GM12878 (cell line): Measurements from ENCODE around the gene RTF1. TPM values are rescaled to one million over a fixed set of nuclear protein-coding genes. Genes with fewer than 3 reads are reported as not detected.

Experiments
- ATAC-seq: fragments of 200-7000 bp; cut with Tn5 transposase; 3 replicates; pipeline ENCODE4 v1.9.1; 2020; ENCODE audit warnings: mild to moderate bottlenecking, moderate library complexity
- BruUV-seq: library from RNA; stranded (reverse); fragments of 400-500 nt; replicated peaks from 2 replicates; lab custom pipeline; 2021; lab: Mats Ljungman, UMichigan
- CTCF ChIA-PET: fragments of 300-600 bp; sonication (Branson Sonifier 250); formaldehyde crosslinking; extraction: SDS; loops from one replicate; lab custom pipeline; 2021; ENCODE audit warnings: inconsistent platforms; lab: Yijun Ruan, JAX
- POLR2A ChIA-PET: fragments of 350-600 bp; formaldehyde crosslinking; extraction: SDS; loops from one replicate; lab custom pipeline; 2021; ENCODE audit warnings: inconsistent platforms; lab: Charles Lee
- RAD21 ChIA-PET: fragments of 300-600 bp; sonication (Branson Sonifier 250); formaldehyde crosslinking; loops from one replicate; lab custom pipeline; 2023; ENCODE audit warnings: antibody characterized with exemption; ENCODE audit not compliant: unreplicated experiment; lab: Charles Lee
- SMC1A ChIA-PET: fragments of 300-600 bp; sonication (Branson Sonifier 250); formaldehyde crosslinking; loops from one replicate; lab custom pipeline; 2023; ENCODE audit not compliant: unreplicated experiment, uncharacterized antibody; lab: Charles Lee
- DNase-seq: peaks from one replicate; pipeline ENCODE4 v3.0.0-alpha.2; 2011; ENCODE audit warnings: low read depth, low spot score
- FAIRE-seq: peaks from 3 replicates; lab custom pipeline; 2011; peaks lifted over from hg19 to GRCh38; lab: Jason Lieb, UNC
- H2AFZ ChIP-seq: 2 replicates; pipeline ENCODE4 v1.6.0; 2011; ENCODE audit warnings: low read depth, low read length, control low read depth; ENCODE audit not compliant: control insufficient read depth
- H3K27ac ChIP-seq: 2 replicates; pipeline ENCODE4 v1.5.1; 2011; ENCODE audit warnings: control low read depth; ENCODE audit not compliant: control insufficient read depth, insufficient read depth
- H3K27me3 ChIP-seq, 2 experiments: replicated peaks in 1 of 2; 2 replicates each; pipeline versions ENCODE4 v1.6.0 to v1.6.1; 2011; ENCODE audit warnings: low read length in 1 of 2; ENCODE audit not compliant: control insufficient read depth in 2 of 2, insufficient read depth in 2 of 2
- H3K36me3 ChIP-seq, 2 experiments: 2 replicates each; pipeline ENCODE4 v1.5.1; 2011; ENCODE audit warnings: low read length in 1 of 2; ENCODE audit not compliant: control insufficient read depth in 2 of 2, insufficient read depth in 2 of 2
- H3K4me1 ChIP-seq: 2 replicates; pipeline ENCODE4 v1.6.1; 2011; ENCODE audit warnings: mild to moderate bottlenecking, low read length, moderate library complexity, mixed read lengths; ENCODE audit not compliant: control insufficient read depth, insufficient read depth
- H3K4me2 ChIP-seq: 2 replicates; pipeline ENCODE4 v1.6.0; 2011; ENCODE audit warnings: control low read depth; ENCODE audit not compliant: control insufficient read depth, insufficient read depth
- H3K4me3 ChIP-seq: fragments of 200-600 bp; sonication (generic); 2 replicates; pipeline ENCODE4 v1.5.1; 2016
- H3K79me2 ChIP-seq: 2 replicates; pipeline ENCODE4 v1.6.0; 2011; ENCODE audit warnings: low read length; ENCODE audit not compliant: control insufficient read depth, insufficient read depth
- H3K9ac ChIP-seq: 2 replicates; pipeline ENCODE4 v1.8.0; 2011; ENCODE audit warnings: low read length, control low read depth, mixed read lengths; ENCODE audit not compliant: control insufficient read depth, insufficient read depth
- H3K9me3 ChIP-seq: replicated peaks from 3 replicates; pipeline ENCODE4 v1.5.1; 2011; ENCODE audit warnings: mild to moderate bottlenecking, low read length; ENCODE audit not compliant: control insufficient read depth, insufficient read depth
- H4K20me1 ChIP-seq: 2 replicates; pipeline ENCODE4 v1.6.0; 2011; ENCODE audit not compliant: control insufficient read depth, insufficient read depth
- BMI1 ChIP-seq: fragments of 450-650 bp; IDR thresholded peaks from 2 replicates; pipeline ENCODE4 v1.6.1; 2016; ENCODE audit warnings: mild to moderate bottlenecking, moderate library complexity, borderline replicate concordance
- CREB1 ChIP-seq: IDR thresholded peaks from 2 replicates; pipeline ENCODE4 v1.6.1; 2012; ENCODE audit warnings: low read depth, mild to moderate bottlenecking, inconsistent platforms
- CREM ChIP-seq: IDR thresholded peaks from 2 replicates; pipeline ENCODE4 v1.6.1; 2014; ENCODE audit warnings: antibody characterized with exemption, low read depth
- CUX1 ChIP-seq: IDR thresholded peaks from 2 replicates; pipeline ENCODE4 v1.6.1; 2012; ENCODE audit warnings: improper control_type of control experiment, low read depth, low read length; ENCODE audit not compliant: insufficient replicate concordance
- HSF1 ChIP-seq: fragments of 150-350 bp; IDR thresholded peaks from 2 replicates; pipeline ENCODE4 v1.6.1; 2014; ENCODE audit warnings: mild to moderate bottlenecking, low read depth, low read length
- JUND ChIP-seq: IDR thresholded peaks from 2 replicates; pipeline ENCODE4 v1.6.1; 2012; ENCODE audit warnings: low read depth, mild to moderate bottlenecking, low read length, improper control_type of control experiment, moderate library complexity
- SMARCA5 ChIP-seq: fragments of 450-650 bp; IDR thresholded peaks from 2 replicates; pipeline ENCODE4 v1.6.1; 2017; ENCODE audit warnings: mild to moderate bottlenecking
- SP1 ChIP-seq: IDR thresholded peaks from one replicate; pipeline ENCODE4 v1.6.1; 2011; ENCODE audit warnings: low read depth, low read length
- TCF7 ChIP-seq: IDR thresholded peaks from 2 replicates; pipeline ENCODE4 v1.6.1; 2014; ENCODE audit warnings: antibody characterized with exemption, borderline replicate concordance
- YY1 ChIP-seq: IDR thresholded peaks from 2 replicates; pipeline ENCODE4 v1.6.1; 2011; ENCODE audit warnings: low read depth, mild to moderate bottlenecking, low read length
- ZNF207 ChIP-seq: fragments of 450-650 bp; IDR thresholded peaks from 2 replicates; pipeline ENCODE4 v1.6.1; 2014; ENCODE audit warnings: antibody characterized with exemption, mild to moderate bottlenecking, borderline replicate concordance
- WGBS: methylation state at CpG from one replicate; pipeline ENCODE4 v1.1.6; 2016; ENCODE audit warnings: low lambda C conversion rate; ENCODE audit not compliant: insufficient replicate concordance, insufficient coverage; ENCODE audit errors: missing lambda C conversion rate; 5-methylcytosine and 5-hydroxymethylcytosine counted together
- in situ Hi-C: fragments of 300-500 bp; cut with MboI; formaldehyde crosslinking; loops from 9 replicates; pipeline ENCODE4 v1.14.3; 2018; ENCODE audit warnings: mixed read lengths
- intact Hi-C: fragments of 100-400 bp; cut with micrococcal nuclease; formaldehyde crosslinking; loops from one replicate; pipeline ENCODE4 v1.14.2; 2022; ENCODE audit not compliant: unreplicated experiment
- polyA plus RNA-seq, 11 experiments: library from polyadenylated mRNA; depleted of rRNA in 4 of 11; unstranded in 6 of 11; stranded (reverse) in 5 of 11; fragments of >200 nt; fragmentation: Nextera tagmentation in 4 of 11; fragmentation: Illumina TruSeq in 1 of 11; extraction: Ambion mirVana in 4 of 11; extraction: Trizol in 1 of 11; gene quantifications; 1 replicate in 1 of 11; 2 replicates in 10 of 11; pipeline versions ENCODE4 v1.2.1 to v1.2.3, GENCODE V29; 2011 to 2016; ENCODE audit warnings: inconsistent platforms in 2 of 11, missing spikeins in 2 of 11, low read depth in 1 of 11
- total RNA-seq, 4 experiments: library from RNA; depleted of rRNA in 3 of 4; stranded (reverse); fragments of >200 nt in 3 of 4; fragmentation: Illumina TruSeq in 1 of 4; extraction: Trizol in 1 of 4; gene quantifications; 2 replicates each; pipeline versions ENCODE4 v1.2.1 to v1.2.3, GENCODE V29; 2013 to 2021

The RTF1 gene
- total and polyA plus RNA-seq, 10 of the 15 experiments (the other 5 are each of a cell fraction or from before 2014, with no cell fraction given), result 7.2 to 67.9 (median 32.3) TPM

DNA sequence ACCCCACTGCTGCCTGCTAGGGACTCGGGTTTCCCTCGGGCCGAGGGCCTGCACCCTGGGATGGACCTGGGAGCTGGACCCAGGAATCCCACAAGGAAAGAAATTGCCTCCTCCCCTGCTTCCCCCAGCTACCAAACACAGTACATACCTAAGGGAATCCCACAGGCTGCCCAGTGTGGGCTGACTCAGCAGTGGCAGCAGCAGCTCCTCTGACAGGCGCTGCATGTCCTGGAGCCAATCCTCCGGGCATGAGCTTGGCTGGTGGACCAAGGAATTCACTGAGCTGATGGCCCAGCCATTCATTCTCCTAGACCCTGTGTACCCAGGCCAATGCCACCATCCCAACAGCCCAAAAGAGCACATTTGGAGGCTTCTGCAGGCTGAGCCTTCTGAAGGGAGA lies 106.2 kb downstream of the RTF1 start:
- Histone ChIP-seq H3K4me1 (no peaks in the 10 kb centered on the region), H3K4me3 (no peak overlapping the region), H3K4me2 (no peak overlapping the region), H3K27me3 (no peaks in the 10 kb centered on the region), H3K27ac (no peak overlapping the region), H4K20me1 (no peaks in the 10 kb centered on the region), H3K9me3 (no peaks in the 10 kb centered on the region), H2AFZ (no peak overlapping the region), H3K79me2 (no peaks in the 10 kb centered on the region), H3K36me3 (peaks cover 0 to 6% of the 10 kb centered on the region in 2 experiments; a peak in 2 of 4 replicates), H3K9ac (no peak overlapping the region)
- RAD21 ChIA-PET, result no interaction called here
- CTCF ChIA-PET, result interaction anchor here (0.9 to 1.0 kb wide), 2 partner anchors 34 to 80 kb away, joined by 3 to 4 read pairs; no protein-coding TSS in a partner anchor
- POLR2A ChIA-PET, result no interaction called here
- no peak for DNase-seq
- SMC1A ChIA-PET, result no interaction called here
- in situ Hi-C loops (no loop called here), intact Hi-C loops (no loop called here)
- no peak for ATAC-seq
- FAIRE-seq, result no peak
- BruUV-seq, result no TSS peak
- 100% methylated on average over 5 of the region's 5 CpGs for WGBS
- TF ChIP-seq SMARCA5, result no peak

DNA sequence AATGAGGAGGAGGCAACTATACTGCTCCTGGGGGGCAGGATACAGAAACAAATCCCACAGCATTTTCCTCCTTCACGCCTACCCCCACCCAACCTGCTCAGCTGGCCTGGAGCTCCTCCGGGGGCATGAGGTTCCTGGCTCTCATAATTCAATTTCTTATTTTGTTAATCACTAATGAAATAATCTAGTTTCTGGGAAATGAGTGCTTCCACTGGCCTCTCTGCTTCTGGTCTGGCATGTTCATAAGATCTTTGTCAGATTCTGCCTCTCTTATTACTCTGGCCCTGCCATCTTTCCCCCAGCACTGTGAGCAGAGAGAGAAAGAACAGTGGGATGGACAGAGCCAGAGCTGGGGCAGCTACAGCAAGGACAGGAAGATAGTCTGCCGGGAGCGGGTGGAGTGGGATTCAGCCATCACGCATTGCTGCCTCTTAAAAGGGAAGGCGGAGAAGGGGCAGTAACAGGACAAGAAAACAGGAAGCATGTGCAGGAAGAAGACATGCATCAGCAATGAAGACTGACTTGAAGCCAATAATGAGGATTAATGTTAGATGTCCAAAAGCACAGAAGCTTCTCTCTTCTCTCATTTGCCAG lies 113.6 kb downstream of the RTF1 start:
- Histone ChIP-seq H3K27ac (no peak overlapping the region), H3K79me2 (no peaks in the 10 kb centered on the region), H3K27me3 (no peaks in the 10 kb centered on the region), H2AFZ (no peak overlapping the region), H3K9ac (no peak overlapping the region), H3K4me2 (no peak overlapping the region), H4K20me1 (no peaks in the 10 kb centered on the region), H3K36me3 (peaks cover 4 to 17% of the 10 kb centered on the region in 2 experiments), H3K4me3 (no peak overlapping the region), H3K4me1 (no peaks in the 10 kb centered on the region), H3K9me3 (no peaks in the 10 kb centered on the region)
- ChIA-PET CTCF (interaction anchor here (1.3 kb wide), 1 partner anchor 66 kb away, joined by 5 read pairs; no protein-coding TSS in a partner anchor), RAD21 (no interaction called here), POLR2A (no interaction called here), SMC1A (interaction anchor here (1.5 kb wide), 1 partner anchor 65 kb away, joined by 3 read pairs; no protein-coding TSS in a partner anchor)
- intact Hi-C loops, result no loop called here
- no peak for DNase-seq
- in situ Hi-C loops, result no loop called here
- 35% methylated on average over 6 of the region's 6 CpGs for WGBS
- no TSS peak for BruUV-seq
- FAIRE-seq, result no peak
- ATAC-seq, result no peak
- TF ChIP-seq TCF7, result no peak
- TF ChIP-seq CREM, result no peak
- no peak for TF ChIP-seq CREB1
- TF ChIP-seq BMI1, result no peak
- TF ChIP-seq ZNF207, result no peak
- no peak for TF ChIP-seq JUND
- no peak for TF ChIP-seq YY1
- TF ChIP-seq CUX1, result no peak
- no peak for TF ChIP-seq HSF1
- no peak for TF ChIP-seq SP1
